HG02884 (cell line): ENCODE results near the gene NUP155.
"Not testable (repeated sequence)": the region's sequence is repeated elsewhere in the genome, so short reads cannot be mapped to it uniquely, and the experiment has no call there.

Experiments used
- ATAC-seq: cut with Tn5 transposase; IDR thresholded peaks from one replicate; pipeline ENCODE4 v1.9.1; 2021; ENCODE audit warnings: mild to moderate bottlenecking, moderate library complexity; ENCODE audit not compliant: unreplicated experiment

Gene NUP155

GRCh38 chr5:37283214-37283820, 87.6 kb downstream of the NUP155 start:
- no peak for ATAC-seq

- ATAC-seq, result no peak
Observed at GRCh38 chr5:37275511-37275910, 95.4 kb downstream of the NUP155 start.

- no peak for ATAC-seq
Observed at GRCh38 chr5:37272511-37272910, 98.4 kb downstream of the NUP155 start.

- not testable (repeated sequence) for ATAC-seq
Observed at GRCh38 chr5:37268100-37268499, 102.8 kb downstream of the NUP155 start.

DNA sequence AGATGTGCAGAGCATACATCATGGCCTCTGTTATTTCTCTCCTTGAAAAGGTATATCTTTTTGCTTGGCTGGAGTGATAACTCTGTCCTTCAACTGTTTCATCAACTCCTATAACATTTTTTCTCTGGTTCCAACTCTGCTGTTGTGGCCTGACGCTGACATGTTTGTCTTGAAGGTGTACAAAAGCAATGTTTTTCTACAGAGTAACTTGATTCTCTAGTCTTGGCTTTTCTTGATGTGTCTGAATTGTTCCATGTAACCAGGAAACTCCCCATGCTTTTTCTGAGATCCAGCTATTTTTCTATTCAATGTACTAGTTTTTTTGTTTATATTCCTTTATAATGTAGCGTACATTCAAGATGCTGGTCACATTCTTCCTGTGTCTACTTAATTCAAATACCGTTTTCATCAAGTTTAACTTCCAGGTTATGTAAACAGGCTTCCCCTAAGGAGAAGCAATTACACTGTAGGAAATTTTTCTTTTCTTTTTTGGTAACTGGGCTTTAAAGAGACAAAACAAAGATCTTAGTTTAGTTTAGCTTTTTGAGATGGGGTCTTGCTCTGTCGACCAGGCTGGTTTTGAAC, 115.0 kb downstream of the NUP155 start:
- no peak for ATAC-seq

DNA sequence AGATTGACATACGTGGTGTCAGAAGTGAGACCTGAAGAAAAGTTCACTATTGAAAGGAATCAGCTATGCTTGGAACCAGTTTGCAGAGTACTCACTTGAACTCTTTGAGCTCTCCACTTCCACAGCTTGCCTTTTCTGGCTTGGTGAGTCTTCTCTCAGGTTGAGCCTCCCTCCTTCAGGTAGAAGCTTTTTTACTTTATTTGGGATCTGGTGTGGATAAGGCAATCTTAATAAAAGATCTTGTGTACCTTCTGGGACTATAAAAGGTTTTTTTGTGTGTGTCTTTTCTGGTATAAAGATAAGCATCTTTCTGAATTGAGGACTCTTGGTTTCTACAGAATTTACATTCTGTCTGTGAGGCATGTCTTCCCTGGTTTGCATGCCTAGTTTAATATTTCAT, 116.3 kb downstream of the NUP155 start:
- ATAC-seq, result no peak

DNA sequence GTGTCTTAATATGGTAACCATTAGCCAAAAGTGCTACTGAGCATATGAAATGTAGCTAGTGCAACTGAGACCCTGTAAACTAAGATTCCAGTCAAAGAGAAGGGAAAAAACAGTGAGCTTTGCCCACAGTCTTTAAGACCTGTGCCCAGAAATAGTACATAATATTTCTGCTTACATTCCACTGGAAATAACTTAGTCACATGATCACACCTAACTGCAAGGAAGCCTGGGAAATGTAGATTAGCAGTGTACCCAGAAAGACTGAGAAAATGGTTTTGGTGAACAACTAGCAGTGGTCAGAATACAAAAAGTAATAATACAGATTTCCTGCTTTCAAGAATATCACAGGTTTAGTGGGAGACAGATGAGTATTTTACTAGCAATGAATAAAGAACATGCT, 119.2 kb downstream of the NUP155 start:
- no peak for ATAC-seq

DNA sequence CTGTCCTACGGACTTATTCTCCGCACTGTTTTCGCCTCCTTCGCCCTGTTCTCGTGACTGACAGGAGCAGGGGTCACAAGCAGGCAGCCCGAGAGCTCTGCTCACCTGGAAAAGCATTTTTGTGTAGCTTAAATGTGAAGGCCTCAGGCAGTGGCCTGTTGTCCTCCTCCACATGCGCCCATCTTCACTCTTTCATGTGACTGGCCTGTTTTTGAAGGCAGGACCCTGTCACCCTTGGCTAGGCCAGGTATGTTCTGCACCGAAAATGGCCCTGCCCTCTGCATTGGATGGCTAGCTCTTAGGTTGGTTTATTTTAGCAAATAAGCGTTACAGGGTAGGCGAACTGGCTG, 121.1 kb downstream of the NUP155 start:
- ATAC-seq, result no peak

GRCh38 chr5:37248970-37249814, 121.7 kb downstream of the NUP155 start, which contains the start of gene CPLANE1:
TSS of gene CPLANE1 (minus strand) at chr5:37249376. CDS start at chr5:37247698, 1,678 bp downstream.
- ATAC-seq, result peak; percentile 83

DNA sequence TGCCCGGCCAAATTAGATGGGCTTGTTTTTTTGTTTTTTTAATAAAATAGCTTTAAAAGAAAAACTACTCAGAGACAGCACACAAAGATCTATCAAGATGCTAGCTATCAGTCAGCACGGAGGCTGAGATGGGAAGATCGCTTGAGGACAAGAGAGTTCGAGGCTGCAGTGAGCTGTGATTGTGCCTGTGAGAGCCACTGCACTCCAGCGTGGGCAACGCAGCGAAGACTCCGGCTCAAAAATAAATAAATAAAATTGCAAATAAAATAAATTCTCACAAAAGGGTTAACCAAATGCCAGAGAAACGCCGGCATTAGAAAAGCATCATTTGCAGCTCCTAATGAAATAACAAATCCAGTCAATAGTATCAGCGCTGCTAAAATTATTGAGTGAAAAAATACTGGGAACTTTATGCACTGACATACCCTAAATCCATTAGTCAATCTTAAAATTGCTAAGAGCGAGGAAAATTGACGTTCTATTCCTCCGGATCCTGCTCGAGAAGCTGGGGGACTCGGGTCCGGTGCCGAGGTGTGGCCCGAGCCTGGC, 122.4 kb downstream of the NUP155 start:
- no peak for ATAC-seq

- no peak for ATAC-seq
Observed at GRCh38 chr5:37247496-37247895, 123.4 kb downstream of the NUP155 start.

DNA sequence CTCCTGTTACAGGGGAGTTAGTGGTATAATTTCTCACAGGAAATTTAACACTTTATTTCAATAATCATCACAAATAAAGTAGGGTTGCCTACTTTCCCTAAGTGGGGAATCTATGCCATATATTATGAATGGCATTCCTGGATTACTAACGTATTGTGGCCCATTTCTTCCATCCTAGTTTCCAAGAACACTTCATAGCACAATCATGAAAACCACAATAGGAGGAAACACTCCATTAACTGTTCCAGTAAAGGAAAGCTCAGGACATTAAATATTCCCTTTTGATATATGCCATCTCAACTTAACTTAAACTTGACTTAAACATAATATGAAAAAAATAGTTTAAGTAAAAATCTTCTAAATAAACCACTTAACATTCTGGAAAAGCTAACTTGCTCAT, 123.9 kb downstream of the NUP155 start:
- ATAC-seq, result no peak
